Activated CD4-positive, alpha-beta T cell treated with anti-CD3 and anti-CD28 coated beads, Interleukin-2, Interleukin-4, amounts not matched to agents 100 ng/mL and 50 ng/mL, durations not matched to agents 16 hours and 8 hours (primary cell): Measurements from ENCODE around the gene GPR45.

Experiments
- DNase-seq: peaks from one replicate; pipeline ENCODE4 v3.0.0-alpha.2; 2020; ENCODE audit warnings: low spot score

The GPR45 gene

DNA sequence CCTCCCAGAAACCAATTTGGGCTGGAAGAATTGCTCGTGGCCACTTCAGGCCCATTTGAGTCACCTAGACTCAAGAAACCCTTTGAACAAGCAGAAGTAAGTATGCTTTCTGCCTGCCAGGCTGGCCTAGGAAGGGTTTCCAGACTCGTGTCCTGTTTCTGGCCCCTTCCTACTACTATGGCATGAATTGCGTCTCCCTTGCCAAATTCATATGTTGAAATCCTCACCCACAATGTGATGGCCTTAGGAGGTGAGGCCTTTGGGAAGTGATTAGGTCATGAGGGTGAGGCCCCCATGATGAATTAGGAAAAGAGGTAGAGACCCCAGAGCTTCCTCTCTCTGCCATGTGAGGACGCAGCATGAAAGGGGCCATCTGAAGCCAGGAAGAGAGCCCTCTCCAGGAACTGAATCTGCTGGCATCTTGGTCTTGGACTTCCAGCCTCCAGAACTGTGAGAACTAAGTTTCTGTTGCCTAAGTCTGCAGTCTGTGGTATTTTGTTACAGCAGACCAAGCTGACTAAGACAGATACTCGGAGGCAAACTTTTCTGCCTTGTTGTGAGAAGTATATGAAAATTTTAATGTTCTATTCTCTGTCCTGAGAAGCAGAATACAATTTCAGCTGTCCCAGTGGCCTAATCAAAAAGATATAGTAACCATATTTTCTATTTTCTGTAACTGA lies 13.1 kb downstream of the GPR45 start:
- DNase-seq = no peak

DNA sequence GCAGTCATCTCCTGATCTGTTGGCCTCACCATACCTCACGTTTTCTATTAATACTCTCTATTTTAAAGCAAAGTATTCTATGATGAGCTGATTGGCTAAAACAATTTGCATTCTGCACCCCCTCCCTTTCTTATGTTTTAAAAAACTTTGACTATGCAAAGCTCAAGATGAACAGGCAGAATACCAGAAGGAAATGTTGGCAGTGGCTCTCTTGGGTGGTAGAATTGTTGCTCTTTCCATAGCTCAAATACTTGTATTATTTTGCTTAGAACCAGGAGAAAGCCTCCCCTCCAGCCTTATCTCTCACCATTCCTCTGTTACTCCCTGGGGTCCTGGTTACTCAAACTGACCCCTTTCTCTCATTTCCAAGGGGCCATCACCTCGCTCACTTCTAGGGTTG lies 14.4 kb downstream of the GPR45 start:
- DNase-seq = no peak

DNA sequence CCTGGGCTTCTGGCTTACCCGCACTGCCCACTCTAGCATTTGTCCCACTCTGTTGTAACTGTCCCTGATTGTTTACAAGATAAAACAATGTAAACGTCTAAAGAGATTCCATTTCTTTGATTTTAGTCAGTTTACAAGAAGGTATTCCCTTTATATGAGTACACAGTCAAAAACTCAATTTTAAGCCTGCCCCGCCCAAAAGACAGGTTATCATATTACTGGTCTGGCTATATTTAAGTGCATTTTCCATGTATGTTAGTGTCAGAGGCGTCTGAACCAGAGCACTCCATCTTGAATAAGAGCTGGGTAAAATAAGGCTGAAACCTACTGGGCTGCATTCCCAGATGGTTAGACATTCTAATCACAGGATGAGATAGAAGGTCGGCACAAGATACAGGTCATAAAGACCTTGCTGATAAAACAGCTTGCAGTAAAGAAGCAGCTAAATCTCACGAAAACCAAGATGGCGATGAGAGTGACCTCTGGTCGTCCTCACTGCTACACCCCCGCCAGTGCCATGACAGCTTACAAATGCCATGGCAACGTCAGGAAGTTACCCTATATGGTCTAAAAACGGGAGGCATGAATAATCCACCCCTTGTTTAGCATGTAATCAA lies 15.0 kb downstream of the GPR45 start:
- no peak for DNase-seq

DNA sequence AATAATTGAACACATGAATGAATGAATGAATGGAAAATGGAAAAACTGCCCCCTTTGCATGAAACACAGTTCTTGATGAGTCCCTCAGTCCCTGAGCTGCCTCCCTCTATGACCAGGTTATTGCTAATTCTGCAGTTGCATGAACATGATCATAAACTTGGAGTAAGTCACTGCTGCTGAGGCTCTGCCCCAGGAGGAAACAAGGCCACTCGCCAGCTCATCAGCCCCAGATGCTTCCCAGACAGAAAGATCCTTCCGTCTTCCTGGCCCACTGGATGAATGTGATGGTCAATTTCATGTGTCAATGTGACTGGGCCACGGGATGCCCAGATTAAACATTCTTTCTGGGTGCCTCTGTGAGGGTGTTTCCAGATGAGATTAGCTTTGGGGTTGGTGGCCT lies 16.4 kb downstream of the GPR45 start:
- no peak for DNase-seq

DNA sequence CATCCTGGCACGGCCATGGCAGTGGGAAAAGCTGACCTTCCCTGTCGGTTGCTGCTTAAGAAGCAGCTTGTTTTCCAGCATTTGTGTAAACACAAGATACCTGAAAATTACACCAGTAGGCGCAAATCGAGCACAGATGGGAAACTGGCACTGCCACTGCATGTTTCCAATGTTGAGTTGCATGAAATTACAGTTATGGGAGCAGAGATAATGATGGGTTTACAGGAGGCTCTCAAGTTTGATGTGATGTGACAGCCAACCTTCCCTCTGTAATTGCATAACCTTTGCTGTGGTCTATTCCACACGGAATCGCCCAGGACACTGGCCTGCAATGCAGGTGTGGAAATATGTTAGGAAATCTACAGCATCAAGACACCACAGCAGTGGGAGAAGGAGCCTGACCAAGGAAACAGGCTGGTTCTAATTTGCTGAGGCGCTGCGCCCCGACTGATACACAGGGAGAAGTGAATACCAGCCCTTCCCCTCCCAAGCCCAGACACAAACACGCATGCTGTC lies 17.4 kb downstream of the GPR45 start:
- no peak for DNase-seq

DNA sequence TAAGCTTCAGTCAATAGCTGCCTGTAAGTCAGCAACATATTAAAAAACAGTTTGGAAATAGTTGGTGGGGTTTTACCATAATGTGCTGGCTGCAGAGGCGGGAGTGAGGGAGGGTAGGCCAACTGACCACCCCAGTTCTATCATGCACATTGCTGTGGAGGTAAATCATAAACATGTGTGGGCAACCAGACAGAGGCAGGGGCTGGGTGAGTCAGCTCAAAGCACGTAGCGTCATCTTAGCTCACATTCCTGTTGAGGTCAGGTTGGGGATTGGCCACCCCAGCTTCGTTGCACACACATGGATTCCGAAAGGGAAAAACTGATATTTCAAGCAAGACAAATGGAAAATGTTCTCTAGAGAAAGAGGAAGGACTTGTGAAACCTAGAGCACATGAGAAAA lies 19.5 kb downstream of the GPR45 start:
- DNase-seq = no peak

DNA sequence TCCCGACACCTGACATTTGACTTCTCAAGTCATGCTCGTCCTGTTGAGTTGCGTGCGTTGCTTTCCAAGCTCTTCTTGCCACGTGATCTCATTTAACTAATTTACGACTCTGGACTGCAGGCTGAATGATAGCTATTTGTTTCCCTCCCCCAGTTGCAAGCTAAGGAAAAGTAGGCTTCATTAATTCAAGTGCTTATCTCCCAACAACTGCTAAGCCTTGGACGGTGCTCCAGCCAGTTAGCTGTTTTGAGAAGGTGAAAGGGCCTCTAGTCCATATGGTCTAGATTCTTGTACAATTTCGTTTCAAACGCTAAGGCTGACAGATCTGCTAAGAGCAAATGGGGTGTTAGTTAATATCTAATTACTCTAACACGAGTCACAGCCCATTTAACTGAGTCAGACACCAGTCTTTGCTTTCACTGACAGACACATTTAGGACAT lies 21.1 kb downstream of the GPR45 start:
- DNase-seq = no peak

DNA sequence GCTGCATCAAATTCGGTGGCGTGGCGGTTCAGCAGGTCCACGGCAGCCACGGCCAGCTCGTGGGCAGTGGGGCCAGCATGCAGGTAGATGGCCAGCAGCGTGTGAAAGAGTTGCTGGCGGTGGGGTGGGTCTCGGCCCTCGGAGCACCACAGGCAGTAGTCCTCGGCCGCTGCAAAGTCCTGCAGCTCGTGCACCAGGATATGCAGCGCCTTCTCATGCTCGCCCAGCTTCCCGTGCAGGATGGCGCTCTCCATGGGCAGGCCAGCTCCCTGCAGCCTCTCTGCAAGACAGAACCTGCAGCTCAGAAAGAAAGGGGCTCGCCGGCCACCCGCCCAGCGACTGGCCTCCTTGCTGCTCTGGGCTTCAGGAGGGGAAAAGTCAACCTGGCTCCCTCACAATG lies 27.9 kb downstream of the GPR45 start:
- DNase-seq = no peak

DNA sequence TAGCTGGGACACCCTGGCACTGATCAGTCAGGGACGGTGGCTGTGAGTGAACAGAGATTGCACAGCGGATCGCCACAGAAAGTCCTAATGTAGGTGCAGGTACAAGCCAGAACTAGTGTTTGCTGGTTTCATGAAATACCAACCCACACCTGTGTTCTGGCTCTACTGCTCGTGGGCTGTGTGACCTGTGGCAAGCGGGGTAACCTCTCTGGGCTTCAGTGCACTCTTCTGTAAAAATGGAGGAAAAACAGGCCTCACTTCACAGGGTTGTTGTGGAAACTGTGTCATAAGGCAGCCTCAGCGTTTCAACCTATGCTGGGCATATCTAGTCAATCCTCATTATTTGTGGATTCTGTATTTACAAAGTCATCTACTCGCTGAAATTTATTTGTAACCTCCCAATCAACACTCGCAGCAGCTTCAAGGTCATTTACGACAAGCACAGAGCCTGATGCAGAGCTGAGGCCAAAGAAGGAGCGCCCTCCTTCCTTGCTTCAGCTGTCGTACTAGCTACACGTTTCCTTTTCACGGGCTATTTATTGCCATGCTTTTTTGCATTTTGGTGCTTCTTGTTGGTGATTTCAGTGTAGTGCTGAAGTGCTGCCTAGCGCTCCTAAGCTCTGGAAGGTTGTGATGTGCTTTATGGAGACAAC lies 30.0 kb downstream of the GPR45 start:
- DNase-seq = no peak

DNA sequence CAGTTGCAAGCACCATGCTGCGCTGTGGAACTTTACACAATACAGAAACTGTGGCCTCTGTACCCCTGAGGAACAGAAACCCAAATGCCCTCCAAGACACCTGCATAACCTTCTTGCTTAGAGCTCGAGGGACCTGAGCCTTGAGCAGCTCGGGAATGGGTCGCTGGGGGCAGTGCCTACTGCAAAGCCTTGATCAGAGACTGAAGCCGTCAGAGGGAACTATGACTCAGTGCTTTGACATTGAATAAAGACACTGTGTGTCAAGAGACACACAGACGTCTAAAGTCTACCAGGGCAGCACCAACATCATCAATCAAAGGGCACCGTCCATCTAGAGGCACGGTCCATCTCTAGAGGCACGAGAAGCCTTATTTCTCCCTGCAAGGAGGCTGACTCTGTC lies 30.6 kb downstream of the GPR45 start:
- DNase-seq = no peak

DNA sequence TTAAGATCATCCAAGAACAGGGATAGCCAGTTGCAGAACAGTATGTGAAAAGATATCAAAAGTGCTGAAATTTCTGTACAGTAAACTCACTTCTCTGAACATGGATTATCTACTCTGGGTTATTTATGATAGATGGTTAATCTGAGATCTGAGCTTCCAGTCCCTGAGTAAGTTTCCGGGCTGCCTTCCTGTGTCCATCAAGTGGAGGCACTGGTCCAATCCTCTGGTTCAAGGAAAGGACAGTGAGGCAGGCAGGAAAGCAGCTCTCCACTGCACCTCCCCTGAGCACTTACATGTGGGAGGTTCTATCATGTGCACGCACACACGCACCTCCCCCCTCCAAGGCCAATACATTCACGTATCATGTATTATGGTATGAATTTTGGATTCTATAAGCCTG lies 32.5 kb downstream of the GPR45 start:
- DNase-seq = no peak

DNA sequence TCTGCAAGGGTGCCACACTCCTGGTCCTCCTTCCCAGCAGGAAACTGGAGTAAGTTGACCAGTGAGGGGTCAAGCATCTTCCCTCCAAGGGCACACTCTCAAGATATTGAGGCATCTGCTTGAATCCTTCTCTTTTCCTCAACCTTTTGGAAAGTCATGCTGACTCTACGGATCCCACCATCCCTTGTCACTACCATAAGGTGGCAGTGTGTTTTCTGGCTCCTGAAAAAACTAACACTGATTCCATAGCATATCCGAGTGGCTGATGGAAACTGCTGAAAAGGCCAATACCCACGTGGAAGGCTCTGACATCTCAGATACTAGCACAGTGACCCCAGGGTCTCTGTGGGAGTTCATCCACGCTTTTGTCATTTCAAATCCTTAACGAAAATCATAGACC lies 37.1 kb downstream of the GPR45 start:
- DNase-seq = no peak

DNA sequence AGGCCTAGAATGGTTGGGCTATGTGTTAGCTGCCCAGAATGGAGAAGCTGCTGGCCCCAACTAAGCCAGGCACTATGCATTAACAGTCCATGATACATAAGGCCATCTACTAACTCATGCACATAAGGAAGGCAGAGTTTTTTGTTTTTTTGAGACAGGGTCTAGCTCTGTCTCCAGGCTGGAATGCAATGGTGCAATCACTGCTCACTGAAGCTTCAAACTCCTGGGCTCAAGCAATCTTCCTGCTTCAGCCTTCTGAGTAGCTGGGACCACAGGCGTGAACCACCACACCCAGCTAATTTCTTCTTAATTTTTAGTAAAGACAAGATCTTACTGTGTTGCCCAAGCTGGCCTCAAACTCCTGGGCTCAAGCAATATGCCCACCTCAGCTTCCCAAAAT lies 37.6 kb downstream of the GPR45 start:
- no peak for DNase-seq

DNA sequence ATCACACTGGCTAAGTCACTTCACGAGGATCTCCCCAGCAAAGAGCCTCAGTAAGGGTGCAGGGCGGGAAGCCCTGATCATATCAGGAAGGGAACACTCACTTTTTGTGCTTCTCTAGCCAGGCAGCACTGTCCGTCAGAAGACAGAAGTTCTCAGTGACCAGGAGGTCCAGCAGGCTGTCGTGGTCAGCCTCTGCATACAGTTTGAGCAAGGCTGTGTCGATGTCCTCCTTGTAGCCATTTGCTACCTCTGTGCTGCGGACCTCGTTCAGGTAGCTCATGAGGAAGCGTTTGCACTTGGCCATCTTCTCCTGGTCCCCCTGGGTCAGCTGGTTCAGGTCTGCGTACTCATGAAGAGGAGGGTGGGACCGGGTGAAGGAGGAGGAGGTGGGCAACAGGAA lies 38.7 kb downstream of the GPR45 start:
- no peak for DNase-seq

DNA sequence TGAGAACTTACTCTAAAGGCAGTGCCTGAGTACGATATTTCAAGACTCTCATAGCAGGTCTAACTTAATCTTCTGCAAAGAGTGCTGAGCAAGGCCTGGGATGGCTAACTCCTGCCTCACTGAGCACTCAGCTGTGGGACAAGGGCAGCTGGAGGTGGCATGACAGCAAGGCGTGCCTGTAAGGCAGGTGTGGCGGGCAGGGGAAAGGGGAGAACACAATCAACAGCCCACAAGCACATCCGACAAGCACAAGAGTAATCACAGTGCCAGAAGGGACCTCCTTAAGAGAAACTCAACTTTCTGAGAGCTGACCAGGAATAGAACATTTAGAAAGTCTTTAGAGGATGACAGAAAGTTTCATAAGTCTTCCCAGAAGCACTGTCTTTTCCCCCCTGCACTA lies 42.0 kb downstream of the GPR45 start:
- no peak for DNase-seq

DNA sequence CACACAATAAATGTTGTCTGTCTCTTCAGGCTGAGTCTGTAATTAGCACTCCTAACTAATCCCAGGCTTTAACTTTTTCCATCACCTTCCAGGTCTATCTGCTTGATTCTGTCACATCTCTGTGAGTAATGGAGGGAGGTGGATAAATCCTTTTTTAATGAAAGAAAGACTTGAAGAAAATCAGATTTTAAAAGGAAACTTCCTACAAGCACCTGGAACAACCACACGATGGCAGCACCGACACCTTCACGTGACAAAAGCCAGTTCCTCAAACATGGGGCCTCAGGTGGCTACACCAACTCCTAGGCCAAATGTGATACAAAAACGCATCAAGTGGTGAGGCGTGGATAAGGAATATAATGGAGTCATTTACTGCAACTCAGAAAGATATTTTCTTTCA lies 46.1 kb downstream of the GPR45 start:
- DNase-seq = peak; percentile 15

DNA sequence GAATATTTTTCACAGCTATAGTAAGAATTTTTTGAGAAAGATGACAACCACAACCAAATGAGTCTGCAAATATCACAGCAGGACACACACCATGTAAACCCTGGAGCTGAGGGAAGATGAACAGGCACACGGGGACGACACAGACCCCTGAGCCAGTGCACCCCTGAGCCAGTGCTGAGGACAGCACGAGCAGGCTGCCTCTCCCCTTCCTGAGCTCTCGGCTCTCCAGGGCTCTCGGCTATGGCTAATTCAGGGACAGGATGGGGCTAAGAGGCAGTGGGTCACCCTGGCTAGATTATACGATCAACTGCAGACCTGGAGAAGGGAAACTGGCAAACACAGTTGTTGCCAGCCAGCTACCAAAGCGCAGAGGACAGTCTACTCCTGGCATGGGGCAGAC lies 46.6 kb downstream of the GPR45 start:
- DNase-seq = no peak

DNA sequence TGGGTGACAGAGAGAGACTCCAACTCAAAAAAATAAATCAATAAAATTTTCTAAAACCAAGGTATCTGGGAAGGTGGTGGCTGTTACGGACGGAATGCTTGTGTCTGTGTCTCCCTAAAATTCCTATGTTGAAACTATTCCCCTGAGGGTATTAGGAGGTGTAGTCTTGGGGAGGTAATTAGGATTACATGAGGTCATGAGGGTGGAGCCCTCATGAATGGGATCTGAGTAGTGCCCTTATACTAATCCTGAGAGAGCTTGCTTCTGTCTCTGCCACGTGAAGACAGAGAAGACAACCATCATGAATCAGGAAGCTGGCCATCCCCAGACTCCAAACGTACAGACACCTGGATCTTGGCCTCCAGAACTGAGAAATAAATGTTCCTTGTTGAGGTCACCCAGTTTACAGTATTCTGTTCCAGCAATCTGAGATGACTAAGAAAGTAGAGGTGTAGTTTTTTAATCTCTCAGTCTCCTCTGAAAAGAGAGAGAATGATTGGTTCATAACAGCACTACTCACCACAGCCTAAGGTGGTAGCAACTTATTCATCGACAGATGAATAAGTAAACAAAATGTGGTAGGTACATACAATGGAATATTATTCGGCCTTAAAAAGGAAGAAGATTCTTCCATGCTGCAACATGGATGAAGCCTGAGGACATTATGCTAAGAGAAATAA lies 49.6 kb downstream of the GPR45 start:
- DNase-seq = no peak

DNA sequence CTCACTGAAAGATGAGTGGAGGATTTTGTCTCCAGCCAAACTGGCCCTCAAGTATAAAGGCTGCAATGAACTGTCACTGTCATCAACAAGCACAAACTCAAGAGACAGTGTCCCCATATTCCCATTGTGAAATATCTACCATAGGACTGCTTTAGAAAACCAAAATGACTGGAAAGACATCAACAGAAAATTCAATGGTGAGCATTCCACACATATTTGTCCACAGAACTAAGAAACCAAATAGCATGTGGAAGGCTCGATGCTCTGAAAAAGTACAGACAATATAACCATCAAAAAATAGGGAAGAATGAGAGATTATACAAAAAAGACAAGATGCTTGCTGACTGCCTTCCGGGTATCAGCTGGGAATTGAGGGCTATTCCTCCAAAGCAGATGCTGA lies 50.4 kb downstream of the GPR45 start:
- DNase-seq = no peak
